Measurements from ENCODE around the gene IL1RN.
"Not testable (repeated sequence)": the region's sequence is repeated elsewhere in the genome, so short reads cannot be mapped to it uniquely, and the experiment has no call there.

The IL1RN gene

GRCh38 chr2:113126845-113127645 is at the start of gene IL1RN:
Gene IL1RN (plus strand): TSS chr2:113127598. CDS start chr2:113127625, 27 bp downstream.
- DNase-seq (ENCODE audit: extremely low read depth in 1 of 2, low read depth in 1 of 2): no peak

GRCh38 chr2:113077921-113078320 is 49.5 kb upstream of the IL1RN start:
- no peak for DNase-seq (ENCODE audit: extremely low read depth in 1 of 2, low read depth in 1 of 2)

DNA sequence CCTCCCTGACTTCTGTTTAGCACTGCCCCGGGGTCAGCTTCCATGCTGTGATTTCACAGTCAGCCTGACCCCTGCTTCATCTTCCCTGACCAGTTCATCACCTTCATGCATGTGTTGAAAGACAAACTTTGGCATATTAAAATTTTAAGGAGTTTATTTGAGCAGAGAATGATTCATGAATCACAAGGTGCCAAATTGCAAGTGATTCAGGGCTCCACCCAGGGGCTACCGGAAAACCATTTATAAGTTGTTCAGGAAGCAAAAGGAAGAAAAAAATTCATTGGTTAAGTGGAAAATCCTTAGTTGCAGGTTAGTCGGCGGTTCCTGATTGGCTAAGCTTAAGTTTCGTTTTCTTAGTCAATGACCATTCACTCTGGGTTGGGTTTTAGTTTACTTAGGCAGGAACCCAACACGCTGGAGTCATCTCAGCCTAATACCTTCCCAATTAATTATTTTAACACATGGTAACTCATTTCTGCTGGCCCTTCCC is 49.0 kb upstream of the IL1RN start:
- DNase-seq (ENCODE audit: extremely low read depth in 1 of 2, low read depth in 1 of 2): no peak

DNA sequence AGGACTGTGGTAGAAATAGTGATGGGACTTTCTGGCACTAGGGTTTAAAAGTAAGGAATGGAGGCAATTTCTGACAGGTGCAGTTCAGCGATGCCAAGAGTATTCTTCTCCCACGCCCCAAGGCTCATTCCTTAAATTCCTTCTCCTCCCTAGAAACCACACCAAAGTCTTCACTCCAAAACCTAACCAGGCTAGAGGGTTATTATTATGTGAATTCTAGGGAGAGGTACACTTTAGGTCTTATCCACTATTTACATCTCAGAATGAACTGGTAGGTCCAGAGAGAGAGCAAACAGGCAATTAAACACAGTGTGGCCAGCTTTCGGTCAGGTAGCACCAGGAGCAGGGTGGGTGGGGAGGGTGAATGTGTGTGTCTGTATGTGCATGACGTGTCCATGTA is 48.3 kb upstream of the IL1RN start:
- DNase-seq (ENCODE audit: extremely low read depth in 1 of 2, low read depth in 1 of 2): no peak

GRCh38 chr2:113080134-113080533 is 47.3 kb upstream of the IL1RN start:
- DNase-seq (ENCODE audit: extremely low read depth in 1 of 2, low read depth in 1 of 2): no peak

DNA sequence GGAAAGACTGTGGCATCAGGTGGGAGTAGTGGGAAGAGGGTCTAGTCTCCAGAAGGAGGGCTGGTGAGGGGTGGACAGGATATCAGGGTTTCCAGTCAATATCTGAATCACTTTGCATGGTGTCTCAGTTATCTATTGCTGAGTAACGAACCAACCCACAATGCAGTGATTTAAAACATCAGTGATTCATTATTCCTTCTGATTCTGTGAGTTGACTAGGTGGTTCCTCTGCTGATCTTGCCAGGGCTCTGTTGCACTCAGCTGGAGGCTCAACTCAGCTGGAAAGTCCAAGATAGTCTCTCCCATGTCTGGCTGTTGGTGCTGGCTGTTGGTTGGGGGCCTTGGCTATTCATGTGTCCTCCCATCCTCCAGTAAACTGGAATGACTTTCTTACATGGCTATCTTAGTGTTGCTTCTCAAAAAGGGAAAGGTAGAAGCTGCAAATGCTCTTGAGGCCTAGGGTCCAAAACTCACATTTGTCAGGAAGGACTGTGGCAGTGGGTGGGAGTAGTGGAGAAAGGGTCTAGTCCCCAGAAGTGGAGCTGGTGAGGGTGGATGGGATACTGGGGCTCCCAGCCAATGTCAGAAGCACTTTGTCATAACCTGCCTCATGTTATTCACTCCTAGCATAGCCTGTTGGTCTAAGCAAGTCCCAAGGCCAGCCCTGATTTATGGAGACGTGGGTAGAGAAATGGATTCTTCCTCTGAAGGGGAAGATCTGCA is 45.7 kb upstream of the IL1RN start:
- DNase-seq (ENCODE audit: extremely low read depth in 1 of 2, low read depth in 1 of 2): no peak

DNA sequence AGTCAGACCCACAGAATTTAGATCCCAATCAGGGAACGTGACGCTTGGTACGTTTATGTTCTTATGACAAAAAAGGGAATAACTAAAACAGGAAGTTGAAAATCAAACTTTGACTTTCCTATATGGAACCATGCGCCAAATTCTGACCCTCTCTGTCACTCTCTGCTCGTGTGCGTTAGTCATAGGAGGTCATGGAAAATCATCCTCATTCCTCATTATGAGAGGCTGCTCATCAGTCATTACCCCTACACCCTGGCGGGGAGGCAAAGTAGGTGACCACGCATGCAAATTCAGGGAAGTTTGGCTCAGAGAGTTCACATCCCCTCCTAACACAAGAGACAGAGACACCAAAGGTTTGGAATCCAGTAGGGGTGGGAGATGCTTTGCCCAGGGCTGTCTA is 44.1 kb upstream of the IL1RN start:
- DNase-seq (ENCODE audit: extremely low read depth in 1 of 2, low read depth in 1 of 2): no peak

DNA sequence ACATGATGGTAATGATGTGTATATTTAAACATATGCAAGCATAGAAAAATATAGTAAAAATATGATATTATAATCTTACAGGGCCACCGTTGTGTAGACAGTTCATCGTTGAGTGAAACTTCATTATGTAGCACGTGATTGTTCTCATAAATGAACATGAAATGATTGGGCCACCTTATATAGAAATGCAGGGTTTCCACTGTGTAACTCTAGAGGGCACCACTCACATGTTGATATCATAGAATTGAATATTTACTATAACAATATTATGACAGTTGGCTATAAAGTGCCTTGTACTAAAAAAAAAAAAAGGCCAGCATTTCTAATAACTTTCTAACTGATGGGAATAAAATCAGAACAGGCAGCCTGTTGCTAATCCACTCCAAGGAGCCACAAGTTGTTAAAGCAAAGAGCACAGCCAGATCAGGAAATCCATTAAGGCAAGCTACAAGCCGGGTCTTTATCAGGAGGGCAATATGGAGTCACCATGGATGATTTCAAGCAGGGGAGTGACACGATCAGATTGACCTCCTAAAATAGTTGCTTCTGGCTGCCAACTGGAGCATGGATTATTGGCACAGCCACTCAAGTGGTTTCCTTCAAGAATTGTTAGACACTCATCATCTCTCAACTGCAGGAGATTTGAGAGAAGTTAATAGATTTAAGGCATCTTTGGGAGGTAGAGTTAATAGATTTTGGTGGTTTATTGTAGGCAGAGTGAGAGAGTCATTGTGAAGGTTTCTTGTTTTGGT is 43.0 kb upstream of the IL1RN start:
- DNase-seq (ENCODE audit: extremely low read depth in 1 of 2, low read depth in 1 of 2): no peak

DNA sequence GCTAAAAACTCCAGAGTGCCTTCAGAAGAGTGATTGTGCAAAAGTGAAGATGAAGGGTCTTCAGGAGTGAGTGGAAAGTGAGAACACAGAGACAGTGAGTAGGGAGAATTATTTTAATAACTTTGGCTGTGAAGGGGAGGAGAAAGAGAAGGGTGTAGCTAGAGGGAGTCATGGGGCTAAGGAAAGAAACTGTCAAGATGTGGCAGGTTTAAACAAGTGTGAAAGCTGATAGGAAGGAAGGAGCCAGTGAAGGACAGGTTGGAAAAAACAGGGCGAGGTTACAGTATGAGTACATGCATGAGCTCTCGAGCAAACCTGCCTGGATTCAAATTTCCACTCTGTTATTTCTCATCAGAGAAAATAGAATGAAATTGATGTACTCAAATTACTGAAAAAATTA is 41.9 kb upstream of the IL1RN start:
- DNase-seq (ENCODE audit: extremely low read depth in 1 of 2, low read depth in 1 of 2): no peak

DNA sequence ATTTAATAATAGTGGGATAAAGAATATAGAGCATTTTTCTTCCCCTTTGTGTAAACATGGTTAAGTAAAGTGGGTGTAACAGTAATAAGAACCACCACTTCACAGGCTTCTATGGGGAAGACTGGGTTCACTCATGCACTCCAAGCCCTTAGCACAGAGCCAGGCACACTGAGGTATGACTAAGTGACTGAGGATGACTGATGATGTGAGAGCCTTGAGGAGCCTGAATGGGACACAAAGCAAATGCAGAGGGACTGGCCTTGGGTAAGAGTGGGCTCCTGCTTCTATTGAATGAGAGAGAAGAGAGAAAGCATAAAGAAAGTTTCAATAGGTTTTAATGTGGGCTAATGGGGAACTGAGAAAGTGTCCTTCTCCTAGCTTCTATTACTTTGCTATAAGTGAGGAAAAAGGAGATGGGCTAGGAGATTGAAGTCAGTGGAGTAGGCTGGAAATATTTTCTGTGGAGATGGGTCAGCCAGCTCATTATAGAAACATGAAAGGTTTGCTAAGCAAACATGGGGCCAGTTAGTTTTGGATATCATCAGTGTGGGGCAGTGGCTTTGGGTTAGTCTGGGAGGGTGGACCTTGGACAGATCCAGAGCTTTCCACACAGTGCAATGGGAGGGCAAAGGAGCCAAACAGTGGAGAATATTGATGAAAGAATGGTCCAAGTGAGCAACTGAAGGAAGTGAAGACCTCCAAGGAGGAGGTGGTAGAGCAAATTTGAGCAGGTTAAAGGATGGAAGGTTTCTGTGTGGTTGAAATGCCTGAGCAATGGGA is 39.0 kb upstream of the IL1RN start:
- no peak for DNase-seq (ENCODE audit: extremely low read depth in 1 of 2, low read depth in 1 of 2)

DNA sequence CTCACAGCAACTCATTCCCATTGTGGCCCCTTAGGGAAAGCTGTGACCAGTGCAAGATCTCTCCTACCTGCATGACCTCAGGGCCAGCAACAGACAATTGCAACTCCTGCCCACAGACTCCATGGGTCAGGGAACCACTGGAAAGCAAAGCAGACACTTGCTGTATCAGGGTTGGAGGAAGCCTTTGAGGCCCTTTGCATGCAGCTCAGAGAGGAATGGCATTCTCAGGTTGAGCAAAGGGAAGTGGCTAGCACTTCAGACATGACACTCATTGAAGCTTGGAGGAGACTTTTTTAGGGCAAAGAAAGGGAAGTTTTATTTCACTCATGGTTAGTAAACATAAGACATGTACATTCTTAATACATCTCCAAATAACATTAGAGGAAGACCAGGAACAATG is 37.5 kb upstream of the IL1RN start:
- no peak for DNase-seq (ENCODE audit: extremely low read depth in 1 of 2, low read depth in 1 of 2)

- no peak for DNase-seq (ENCODE audit: extremely low read depth in 1 of 2, low read depth in 1 of 2)
Measured at GRCh38 chr2:113091231-113091896, 36.0 kb upstream of the IL1RN start.

DNA sequence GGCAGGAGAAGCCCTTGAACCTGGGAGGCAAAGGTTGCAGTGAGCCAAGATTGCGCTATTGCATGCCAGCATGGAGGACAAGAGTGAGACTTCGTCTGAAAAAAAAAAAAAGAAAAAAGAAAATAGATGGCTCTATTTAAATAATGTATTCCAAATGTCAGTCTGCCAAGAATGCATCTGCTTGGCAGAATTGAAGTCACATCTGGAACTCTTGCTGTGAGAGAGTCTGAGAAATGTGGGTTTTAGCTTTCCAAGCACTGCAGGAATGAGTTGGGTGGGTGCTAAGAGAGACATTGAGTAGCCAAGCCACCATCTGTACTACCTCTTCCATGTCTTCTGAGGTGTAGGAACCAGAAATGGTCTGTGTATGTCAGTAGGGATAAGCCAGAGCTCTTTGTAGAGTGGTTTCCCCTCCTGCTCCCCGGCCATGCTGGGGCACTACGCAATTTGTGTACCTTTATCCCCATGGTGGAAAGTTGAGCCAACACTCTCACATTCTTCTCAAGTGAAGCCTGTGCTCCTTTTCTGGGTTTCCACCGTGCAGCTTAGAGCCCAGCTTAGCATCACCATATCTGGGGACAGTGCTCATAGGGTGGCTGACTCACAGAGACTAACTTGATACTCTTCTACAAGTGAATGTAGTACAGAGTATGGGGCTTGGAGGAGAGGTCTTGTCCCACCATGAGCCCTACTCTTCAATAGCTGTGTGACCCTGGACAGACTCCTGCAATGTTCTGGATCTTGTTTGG is 34.4 kb upstream of the IL1RN start:
- DNase-seq (ENCODE audit: extremely low read depth in 1 of 2, low read depth in 1 of 2): no peak

DNA sequence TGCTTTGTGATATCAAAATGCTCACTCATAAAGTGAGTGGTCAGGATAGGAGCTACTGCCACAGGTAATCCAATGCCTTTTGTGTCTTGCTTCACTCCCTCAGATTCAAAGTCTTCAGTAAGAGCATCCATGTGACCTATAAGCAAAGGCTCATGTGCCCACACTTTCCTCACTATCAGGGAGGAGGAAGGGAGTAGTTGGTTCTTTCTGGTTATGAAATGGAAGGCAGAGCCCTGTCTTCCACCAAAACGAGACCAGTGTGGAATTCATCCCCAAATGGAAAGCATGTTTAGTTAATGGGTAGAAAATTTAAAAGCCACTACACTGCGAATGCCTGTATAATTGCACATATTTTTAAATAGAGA is 33.8 kb upstream of the IL1RN start:
- no peak for DNase-seq (ENCODE audit: extremely low read depth in 1 of 2, low read depth in 1 of 2)

GRCh38 chr2:113096306-113096705 is 31.1 kb upstream of the IL1RN start:
- not testable (repeated sequence) for DNase-seq (ENCODE audit: extremely low read depth in 1 of 2, low read depth in 1 of 2)

GRCh38 chr2:113096842-113097618 is 30.4 kb upstream of the IL1RN start:
- not testable (repeated sequence) for DNase-seq (ENCODE audit: extremely low read depth in 1 of 2, low read depth in 1 of 2)

GRCh38 chr2:113098041-113098440 is 29.4 kb upstream of the IL1RN start:
- no peak for DNase-seq (ENCODE audit: extremely low read depth in 1 of 2, low read depth in 1 of 2)

DNA sequence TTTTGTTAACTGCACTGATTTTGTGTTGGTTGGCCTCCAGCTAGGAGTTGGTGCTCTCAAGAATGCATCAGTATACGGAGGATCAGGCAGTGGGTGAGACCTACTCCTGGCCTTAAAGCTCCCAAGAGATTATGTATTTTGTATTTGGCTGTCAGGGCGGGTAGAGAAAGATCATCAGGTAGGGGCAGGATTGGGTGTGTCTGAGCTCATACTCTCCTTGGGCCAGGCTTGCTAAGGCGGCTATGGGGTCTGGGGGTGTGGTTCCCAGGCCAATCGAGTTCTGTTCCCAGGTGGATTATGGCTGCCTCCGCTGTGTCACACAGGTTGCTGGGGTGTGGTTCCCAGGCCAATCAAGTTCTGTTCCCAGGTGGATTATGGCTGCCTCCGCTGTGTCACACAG is 28.9 kb upstream of the IL1RN start:
- DNase-seq (ENCODE audit: extremely low read depth in 1 of 2, low read depth in 1 of 2): no peak

DNA sequence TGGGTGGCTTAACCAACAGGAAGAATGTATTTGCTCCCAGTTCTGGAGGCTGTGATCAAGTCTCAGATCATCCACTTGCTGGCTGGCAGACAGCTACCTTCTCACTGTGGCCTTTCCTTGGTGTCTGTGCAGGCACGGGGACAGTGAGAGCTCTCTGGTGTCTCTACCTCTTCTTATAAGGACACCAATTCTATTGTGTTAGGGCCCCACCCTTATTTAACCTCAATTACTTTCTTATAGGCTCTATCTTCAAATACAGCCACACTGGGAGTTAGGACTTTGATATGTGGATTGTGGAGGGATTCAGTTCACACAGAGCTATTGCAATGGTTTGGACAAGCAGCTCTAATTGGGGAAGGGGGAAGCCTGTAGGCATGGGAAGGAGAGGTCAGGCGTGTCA is 25.3 kb upstream of the IL1RN start:
- no peak for DNase-seq (ENCODE audit: extremely low read depth in 1 of 2, low read depth in 1 of 2)

Measured in stimulated activated CD8-positive, alpha-beta memory T cell treated with anti-CD3 and anti-CD28 coated beads, Interleukin-7, amount 100 ng/mL, for 48 hours (primary cell).